K562 (cell line): ENCODE measurements around the gene TENT4B. TPM values are rescaled to one million over a fixed set of nuclear protein-coding genes. Genes with fewer than 3 reads are reported as not detected.

Experiments used
- CCNT2 ChIP-seq: IDR thresholded peaks from 2 replicates; pipeline ENCODE4 v1.6.1; 2011; ENCODE audit warnings: borderline replicate concordance, low read depth, mild to moderate bottlenecking, moderate library complexity, mixed read lengths, low read length; ENCODE audit not compliant: insufficient read length; ENCODE audit errors: extremely low read depth
- CEBPG ChIP-seq, 3 experiments: fragments of 200-800 bp in 1 of 3; sonication (Bioruptor generic) in 1 of 3; sonication (generic) in 1 of 3; formaldehyde crosslinking in 1 of 3; IDR thresholded peaks in 2 of 3; conservative IDR thresholded peaks in 1 of 3; 2 replicates each; pipeline versions ENCODE4 v1.6.1 to v1.8.0; 2016 to 2022; ENCODE audit warnings: missing compliant biosample characterization in 2 of 3, missing genetic modification characterization in 2 of 3, mild to moderate bottlenecking in 1 of 3, missing genetic modification reagents in 1 of 3
- ELK1 ChIP-seq: sonication (generic); formaldehyde crosslinking; IDR thresholded peaks from 2 replicates; pipeline ENCODE4 v1.8.1; 2022; ENCODE audit warnings: missing genetic modification reagents
- ZBTB12 ChIP-seq: fragments of 250-450 bp; sonication (Bioruptor Pico); IDR thresholded peaks from 2 replicates; pipeline ENCODE4 v1.4.0; 2020
- ZNF318 ChIP-seq, 2 experiments: fragments of 450-650 bp; IDR thresholded peaks; 2 replicates each; pipeline ENCODE4 v1.6.1; 2016; ENCODE audit warnings: mild to moderate bottlenecking in 2 of 2, borderline replicate concordance in 1 of 2, low read depth in 1 of 2, moderate library complexity in 1 of 2
- ZNF695 ChIP-seq: fragments of 450-650 bp; formaldehyde crosslinking; IDR thresholded peaks from 2 replicates; pipeline ENCODE4 v1.4.0; 2020; ENCODE audit warnings: mild to moderate bottlenecking, moderate library complexity
- polyA plus RNA-seq, 8 experiments: library from polyadenylated mRNA; depleted of rRNA in 4 of 8; stranded (reverse) in 5 of 8; unstranded in 3 of 8; fragments of >200 nt; fragmentation: Nextera tagmentation in 2 of 8; fragmentation: Illumina TruSeq in 1 of 8; extraction: Ambion mirVana in 2 of 8; extraction: Trizol in 1 of 8; gene quantifications; 2 replicates each; pipeline versions ENCODE4 v1.2.1 to v1.2.3, GENCODE V29; 2011 to 2014; ENCODE audit warnings: inconsistent platforms in 1 of 8, missing spikeins in 1 of 8
- total RNA-seq, 7 experiments: library from RNA; depleted of rRNA in 6 of 7; stranded (reverse); fragments of >200 nt in 6 of 7; fragmentation: Illumina TruSeq in 2 of 7; extraction: Trizol in 2 of 7; gene quantifications; 2 replicates each; pipeline versions ENCODE4 v1.2.1 to v1.2.3, GENCODE V29; 2011 to 2021; ENCODE audit warnings: low replicate concordance in 1 of 7

The TENT4B gene
- total and polyA plus RNA-seq, 9 of the 15 experiments (the other 6 are each of a cell fraction or from before 2014, with no cell fraction given), result 5.2 to 8.4 (median 7.0) TPM

GRCh38 chr16:50197582-50197981 lies 44.5 kb downstream of the TENT4B start (continued):
- TF ChIP-seq CEBPG (CRISPR knock-in tag; IDR thresholded peaks at IDR 0.05) (no peak), CEBPG (tag; conservative IDR thresholded peaks at IDR 0.05 in 1 of 2, IDR thresholded peaks at IDR 0.05 in 1 of 2) (no peak), ZBTB12 (CRISPR knock-in tag) (no peak), ELK1 (no peak), CCNT2 (no peak), ZNF318 (IDR thresholded peaks at IDR 0.05; ENCODE audit: borderline replicate concordance in 1 of 2, low read depth in 1 of 2) (no peak), ZNF695 (CRISPR knock-in tag) (no peak)
